ENCODE data around the gene DYRK1A.

The DYRK1A gene

GRCh38 chr21:37551331-37551992 lies 184.9 kb downstream of the DYRK1A start:
- POLR2A ChIA-PET (ENCODE audit: low non-redundant PET), result no interaction called here

GRCh38 chr21:37551993-37552355 lies 185.4 kb downstream of the DYRK1A start:
- POLR2A ChIA-PET (ENCODE audit: low non-redundant PET), result no interaction called here

More at GRCh38 chr21:37551331-37551992, 184.9 kb downstream of the DYRK1A start:
- no peak for TF ChIP-seq CTCF (conservative IDR thresholded peaks at IDR 0.05; ENCODE audit: low read depth)
- no peak overlapping the region for H3K27ac ChIP-seq
- DNase-seq (ENCODE audit: low spot score), result no peak
- CTCF ChIA-PET, result interaction anchor here (0.5 to 0.6 kb wide), 2 partner anchors 18 to 287 kb away, joined by 3 read pairs; no protein-coding TSS in a partner anchor

GRCh38 chr21:37552496-37553029 lies 186.0 kb downstream of the DYRK1A start:
- H3K27ac ChIP-seq, result no peak overlapping the region
- TF ChIP-seq CTCF (conservative IDR thresholded peaks at IDR 0.05; ENCODE audit: low read depth), result no peak
- ChIA-PET POLR2A (ENCODE audit: low non-redundant PET) (no interaction called here), CTCF (no interaction called here)
- DNase-seq (ENCODE audit: low spot score), result no peak

More at GRCh38 chr21:37551993-37552355, 185.4 kb downstream of the DYRK1A start:
- no peak for TF ChIP-seq CTCF (conservative IDR thresholded peaks at IDR 0.05; ENCODE audit: low read depth)
- no peak for DNase-seq (ENCODE audit: low spot score)
- CTCF ChIA-PET, result interaction anchor here (0.6 kb wide), 1 partner anchor 288 kb away, joined by 3 read pairs; no protein-coding TSS in a partner anchor
- H3K27ac ChIP-seq, result no peak overlapping the region

- no peak for TF ChIP-seq CTCF (conservative IDR thresholded peaks at IDR 0.05; ENCODE audit: low read depth)
- no peak overlapping the region for H3K27ac ChIP-seq
- ChIA-PET CTCF (no interaction called here), POLR2A (ENCODE audit: low non-redundant PET) (no interaction called here)
- no peak for DNase-seq (ENCODE audit: low spot score)
Observed at GRCh38 chr21:37553078-37553481, 186.5 kb downstream of the DYRK1A start.

GRCh38 chr21:37554661-37555379 lies 188.2 kb downstream of the DYRK1A start:
- POLR2A ChIA-PET (ENCODE audit: low non-redundant PET), result no interaction called here
- CTCF ChIA-PET, result no interaction called here

More at GRCh38 chr21:37554661-37555379, 188.2 kb downstream of the DYRK1A start:
- TF ChIP-seq CTCF (conservative IDR thresholded peaks at IDR 0.05; ENCODE audit: low read depth), result no peak
- H3K27ac ChIP-seq, result no peak overlapping the region
- DNase-seq (ENCODE audit: low spot score), result no peak

Measured in RWPE1 (cell line).